Activated naive CD4-positive, alpha-beta T cell treated with anti-CD3 and anti-CD28 coated beads, Interleukin-2, amount 50 U/mL, for 72 hours (primary cell): ENCODE measurements around the gene ADAMTS17. TPM values are rescaled to one million over a fixed set of nuclear protein-coding genes. Genes with fewer than 3 reads are reported as not detected.

Source experiments
- ATAC-seq, 2 donors: fragments of 150-1000 bp; cut with Tn5 transposase; 2 replicates each; pipeline ENCODE4 v1.10.0; 2021; ENCODE audit warnings: mild to moderate bottlenecking in 2 of 2, moderate library complexity in 2 of 2
- DNase-seq, 2 donors: peaks; one replicate each; pipeline ENCODE4 v3.0.0; 2021 to 2022; ENCODE audit warnings: low spot score in 2 of 2
- H3K27ac Mint-ChIP-seq, 2 donors: one replicate each; pipeline ENCODE4 v1.8.0; 2022; ENCODE audit warnings: mild to moderate bottlenecking in 2 of 2, mixed read lengths in 2 of 2
- H3K36me3 Mint-ChIP-seq, 2 donors: one replicate each; pipeline ENCODE4 v1.8.0; 2022; ENCODE audit warnings: mixed read lengths in 2 of 2
- H3K9me3 Mint-ChIP-seq, 2 donors: one replicate each; pipeline ENCODE4 v1.8.0; 2022; ENCODE audit warnings: mixed read lengths in 2 of 2
- total RNA-seq, 2 donors: library from RNA; stranded (reverse); gene quantifications; one replicate each; pipeline ENCODE4 v1.2.3, GENCODE V29; 2022

The ADAMTS17 gene
- total RNA-seq, 2 donors from 2014 or later: 0.19 to 1.5 TPM

- ATAC-seq (no peak), DNase-seq (peak in 1 of 2 donors; percentile 31)
- Mint-ChIP-seq H3K36me3 (no peaks in the 10 kb centered on the region), H3K27ac (peak overlapping the region; percentile 34 to 91), H3K9me3 (no peaks in the 10 kb centered on the region)
Measured at GRCh38 chr15:100007609-100008008, 334.2 kb downstream of the ADAMTS17 start.

GRCh38 chr15:100005715-100006114 is 336.1 kb downstream of the ADAMTS17 start:
- no peak for DNase-seq
- H3K27ac Mint-ChIP-seq: no peak overlapping the region
- no peak for ATAC-seq
- H3K36me3 Mint-ChIP-seq: no peaks in the 10 kb centered on the region
- no peaks in the 10 kb centered on the region for H3K9me3 Mint-ChIP-seq

- DNase-seq (peak in 1 of 2 donors; percentile 43), ATAC-seq (no peak)
- H3K27ac Mint-ChIP-seq: no peak overlapping the region
- no peaks in the 10 kb centered on the region for H3K9me3 Mint-ChIP-seq
- no peaks in the 10 kb centered on the region for H3K36me3 Mint-ChIP-seq
Measured at GRCh38 chr15:100005013-100005412, 336.8 kb downstream of the ADAMTS17 start.

- Mint-ChIP-seq H3K36me3 (no peaks in the 10 kb centered on the region), H3K27ac (no peak overlapping the region), H3K9me3 (no peaks in the 10 kb centered on the region)
- ATAC-seq (no peak), DNase-seq (peak in 1 of 2 donors; percentile 13)
Measured at GRCh38 chr15:100002787-100003536, 338.8 kb downstream of the ADAMTS17 start.

GRCh38 chr15:100002086-100002620 is 339.6 kb downstream of the ADAMTS17 start:
- Mint-ChIP-seq H3K9me3 (no peaks in the 10 kb centered on the region), H3K36me3 (no peaks in the 10 kb centered on the region), H3K27ac (peak overlapping the region in 1 of 2 donors; percentile 8)
- DNase-seq (no peak), ATAC-seq (no peak)

- DNase-seq: peak in 1 of 2 donors; percentile 51
- H3K9me3 Mint-ChIP-seq: no peaks in the 10 kb centered on the region
- peak overlapping the region in 1 of 2 donors; percentile 26 for H3K27ac Mint-ChIP-seq
- H3K36me3 Mint-ChIP-seq: no peaks in the 10 kb centered on the region
- peak; percentile 87 to 95 for ATAC-seq
Measured at GRCh38 chr15:100001405-100001804, 340.4 kb downstream of the ADAMTS17 start.

GRCh38 chr15:99999282-100000070 is 342.3 kb downstream of the ADAMTS17 start:
- ATAC-seq: no peak
- no peaks in the 10 kb centered on the region for H3K36me3 Mint-ChIP-seq
- no peaks in the 10 kb centered on the region for H3K9me3 Mint-ChIP-seq
- H3K27ac Mint-ChIP-seq: no peak overlapping the region
- DNase-seq: peak in 1 of 2 donors; percentile 34

GRCh38 chr15:99998661-99999101 is 343.1 kb downstream of the ADAMTS17 start:
- DNase-seq (peak in 1 of 2 donors; percentile 41), ATAC-seq (no peak)
- H3K27ac Mint-ChIP-seq: peak overlapping the region in 1 of 2 donors; percentile 10
- H3K9me3 Mint-ChIP-seq: no peaks in the 10 kb centered on the region
- H3K36me3 Mint-ChIP-seq: no peaks in the 10 kb centered on the region

- Mint-ChIP-seq H3K9me3 (no peaks in the 10 kb centered on the region), H3K36me3 (no peaks in the 10 kb centered on the region), H3K27ac (peak overlapping the region in 1 of 2 donors; percentile 28)
- ATAC-seq (no peak), DNase-seq (peak in 1 of 2 donors; percentile 25)
Measured at GRCh38 chr15:99997112-99997651, 344.6 kb downstream of the ADAMTS17 start.

GRCh38 chr15:99996660-99997059 is 345.1 kb downstream of the ADAMTS17 start:
- no peak overlapping the region for H3K27ac Mint-ChIP-seq
- H3K9me3 Mint-ChIP-seq: no peaks in the 10 kb centered on the region
- no peaks in the 10 kb centered on the region for H3K36me3 Mint-ChIP-seq
- no peak for DNase-seq
- no peak for ATAC-seq

GRCh38 chr15:99995543-99995942 is 346.2 kb downstream of the ADAMTS17 start:
- no peak overlapping the region for H3K27ac Mint-ChIP-seq
- DNase-seq (no peak), ATAC-seq (no peak)
- H3K36me3 Mint-ChIP-seq: no peaks in the 10 kb centered on the region
- H3K9me3 Mint-ChIP-seq: no peaks in the 10 kb centered on the region

GRCh38 chr15:99994849-99995248 is 346.9 kb downstream of the ADAMTS17 start:
- Mint-ChIP-seq H3K36me3 (no peaks in the 10 kb centered on the region), H3K9me3 (no peaks in the 10 kb centered on the region), H3K27ac (no peak overlapping the region)
- no peak for ATAC-seq
- no peak for DNase-seq

GRCh38 chr15:99993681-99994131 is 348.1 kb downstream of the ADAMTS17 start:
- DNase-seq: peak in 1 of 2 donors; percentile 26
- Mint-ChIP-seq H3K9me3 (peaks cover 0 to under 1% of the 10 kb centered on the region in 2 donors), H3K36me3 (peaks cover 0 to under 1% of the 10 kb centered on the region in 2 donors), H3K27ac (no peak overlapping the region)
- no peak for ATAC-seq

GRCh38 chr15:99993262-99993661 is 348.5 kb downstream of the ADAMTS17 start:
- no peak for ATAC-seq
- Mint-ChIP-seq H3K36me3 (peaks cover 0 to 5% of the 10 kb centered on the region in 2 donors), H3K27ac (no peak overlapping the region), H3K9me3 (peaks cover 0 to 5% of the 10 kb centered on the region in 2 donors)
- DNase-seq: peak in 1 of 2 donors; percentile 26

- ATAC-seq (no peak), DNase-seq (peak in 1 of 2 donors; percentile 46)
- Mint-ChIP-seq H3K27ac (no peak overlapping the region), H3K9me3 (peaks cover 0 to 8% of the 10 kb centered on the region in 2 donors), H3K36me3 (peaks cover 0 to 8% of the 10 kb centered on the region in 2 donors)
Measured at GRCh38 chr15:99992611-99993231, 349.1 kb downstream of the ADAMTS17 start.

- no peak for ATAC-seq
- peaks cover 0 to 8% of the 10 kb centered on the region in 2 donors for H3K36me3 Mint-ChIP-seq
- peaks cover 0 to 8% of the 10 kb centered on the region in 2 donors for H3K9me3 Mint-ChIP-seq
- no peak for DNase-seq
- peak overlapping the region in 1 of 2 donors; percentile 9 for H3K27ac Mint-ChIP-seq
Measured at GRCh38 chr15:99989095-99989494, 352.7 kb downstream of the ADAMTS17 start.
